Heart left ventricle (tissue), 13 donors: ENCODE results near the gene MOV10.

Experiments
- POLR2A ChIP-seq, 2 donors: fragments of 450-650 bp; IDR thresholded peaks; one replicate each; pipeline ENCODE4 v1.6.1; 2017; ENCODE audit warnings: antibody characterized with exemption in 2 of 2, mild to moderate bottlenecking in 2 of 2, moderate library complexity in 2 of 2
- TF ChIP-seq, protein P1 (sequence below), 12 donors: fragments of 200-600 bp; sonication (generic) in 4 of 12; IDR thresholded peaks; one replicate each; pipeline versions ENCODE4 v1.5.0 to v1.8.0; 2018 to 2022; ENCODE audit warnings: antibody characterized with exemption in 12 of 12, mild to moderate bottlenecking in 5 of 12
- donor health status: ischemic (EF 13 %, LVEDD 7.1; RV severe dilation, severe dysfunction).
- donor health status: DM: no; HTN: yes; CAD: no.
- donor health status: DM: no; HTN: no; CAD: no.
- donor health status: ischemic (EF 25% LVEDD 6.9; RV normal size, moderate dysfunction).
- donor health status: ischemic (EF 25% LVEDD 5.7; RV mildly dilated, moderate dysfunction).
- donor health status: ischemic (EF 35%, LVEDD 5.7; RV mildly dilated, moderate dysfunction).
- donor health status: nonischemic (EF 11% LVEDD 7.7; RV severe dilation, severe dysfunction).
- donor health status: DM: yes; HTN: yes; CAD: no.
- donor health status: PGD.
- donor health status: ischemic (EF 29% LVEDD 5.4; RV normal size, mild dysfunction).
- donor health status: nonischemic (EF 23%, LVEDD 6.1; RV moderate dilation, normal function).

DNA sequence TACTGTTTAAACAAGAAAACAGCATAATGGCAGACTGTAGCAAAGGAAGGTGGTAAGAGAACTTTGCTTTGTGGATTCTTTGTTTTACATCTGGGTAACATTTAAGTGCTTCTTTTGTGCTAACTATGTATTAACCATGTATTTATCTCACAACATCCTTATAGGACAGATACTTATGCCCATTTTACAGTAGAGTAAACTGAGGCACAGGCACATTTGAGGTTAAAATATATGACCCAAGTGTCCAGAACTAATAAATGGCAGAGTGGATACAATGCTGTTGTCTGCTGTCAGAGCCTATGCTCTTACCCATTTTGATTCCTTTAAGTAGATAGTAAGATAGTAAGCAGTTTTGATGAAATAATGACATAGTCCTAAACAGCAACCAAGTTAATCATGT lies 47.6 kb upstream of the MOV10 start:
- TF ChIP-seq, protein P1, sequence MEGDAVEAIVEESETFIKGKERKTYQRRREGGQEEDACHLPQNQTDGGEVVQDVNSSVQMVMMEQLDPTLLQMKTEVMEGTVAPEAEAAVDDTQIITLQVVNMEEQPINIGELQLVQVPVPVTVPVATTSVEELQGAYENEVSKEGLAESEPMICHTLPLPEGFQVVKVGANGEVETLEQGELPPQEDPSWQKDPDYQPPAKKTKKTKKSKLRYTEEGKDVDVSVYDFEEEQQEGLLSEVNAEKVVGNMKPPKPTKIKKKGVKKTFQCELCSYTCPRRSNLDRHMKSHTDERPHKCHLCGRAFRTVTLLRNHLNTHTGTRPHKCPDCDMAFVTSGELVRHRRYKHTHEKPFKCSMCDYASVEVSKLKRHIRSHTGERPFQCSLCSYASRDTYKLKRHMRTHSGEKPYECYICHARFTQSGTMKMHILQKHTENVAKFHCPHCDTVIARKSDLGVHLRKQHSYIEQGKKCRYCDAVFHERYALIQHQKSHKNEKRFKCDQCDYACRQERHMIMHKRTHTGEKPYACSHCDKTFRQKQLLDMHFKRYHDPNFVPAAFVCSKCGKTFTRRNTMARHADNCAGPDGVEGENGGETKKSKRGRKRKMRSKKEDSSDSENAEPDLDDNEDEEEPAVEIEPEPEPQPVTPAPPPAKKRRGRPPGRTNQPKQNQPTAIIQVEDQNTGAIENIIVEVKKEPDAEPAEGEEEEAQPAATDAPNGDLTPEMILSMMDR (IDR thresholded peaks at IDR 0.05) = no peak
- TF ChIP-seq POLR2A (IDR thresholded peaks at IDR 0.05) = no peak
